IMR-90 (cell line): ENCODE measurements around the gene CHPT1. TPM values are rescaled to one million over a fixed set of nuclear protein-coding genes. Genes with fewer than 3 reads are reported as not detected.
"Not testable (repeated sequence)": the region's sequence is repeated elsewhere in the genome, so short reads cannot be mapped to it uniquely, and the experiment has no call there.

Experiments used
- ATAC-seq: fragments of 200-7000 bp; cut with Tn5 transposase; 2 replicates; pipeline ENCODE4 v1.9.1; 2020; ENCODE audit warnings: low read depth, mild to moderate bottlenecking, moderate library complexity
- BruUV-seq: library from RNA; stranded (reverse); fragments of 400-500 nt; replicated peaks from 2 replicates; lab custom pipeline; 2021; lab: Mats Ljungman, UMichigan
- CTCF ChIA-PET: fragments of 300-600 bp; formaldehyde crosslinking; extraction: SDS; loops from one replicate; lab custom pipeline; 2021; ENCODE audit warnings: antibody characterized with exemption; lab: Yijun Ruan, JAX
- POLR2A ChIA-PET: fragments of 300-600 bp; sonication (Branson Sonifier 250); formaldehyde crosslinking; loops from one replicate; lab custom pipeline; 2022; ENCODE audit warnings: antibody characterized with exemption; ENCODE audit not compliant: unreplicated experiment; lab: Charles Lee
- DNase-seq: peaks from one replicate; pipeline ENCODE4 v3.0.0; 2013
- H2AFZ ChIP-seq: replicated peaks from 2 replicates; pipeline ENCODE3; 2013; ENCODE audit warnings: low read length, mild to moderate bottlenecking; ENCODE audit not compliant: poor library complexity
- H2AK5ac ChIP-seq: 2 replicates; pipeline ENCODE4 v1.6.1; 2013; ENCODE audit warnings: low read depth, low read length, inconsistent platforms
- H2AK9ac ChIP-seq: replicated peaks from 2 replicates; pipeline ENCODE3; 2013; ENCODE audit warnings: mild to moderate bottlenecking, low read depth, low read length, moderate library complexity; ENCODE audit not compliant: poor library complexity
- H2BK120ac ChIP-seq: 2 replicates; pipeline ENCODE4 v1.6.1; 2013; ENCODE audit warnings: low read depth, low read length, inconsistent platforms
- H2BK15ac ChIP-seq: 3 replicates; pipeline ENCODE4 v1.6.1; 2013; ENCODE audit warnings: low read depth, low read length, inconsistent platforms
- H2BK20ac ChIP-seq: 2 replicates; pipeline ENCODE4 v1.6.1; 2013; ENCODE audit warnings: low read depth, mild to moderate bottlenecking, inconsistent platforms, low read length, moderate library complexity
- H2BK5ac ChIP-seq: 2 replicates; pipeline ENCODE4 v1.6.1; 2013; ENCODE audit warnings: mild to moderate bottlenecking, low read depth, low read length, inconsistent platforms; ENCODE audit not compliant: poor library complexity, severe bottlenecking
- H3K14ac ChIP-seq: replicated peaks from 2 replicates; pipeline ENCODE4 v1.6.1; 2013; ENCODE audit warnings: low read depth, low read length, inconsistent platforms
- H3K18ac ChIP-seq: 2 replicates; pipeline ENCODE4 v1.6.1; 2013; ENCODE audit warnings: low read depth, low read length, control low read depth
- H3K23ac ChIP-seq: 2 replicates; pipeline ENCODE4 v1.6.1; 2013; ENCODE audit warnings: low read depth, low read length, inconsistent platforms
- H3K27ac ChIP-seq: 2 replicates; pipeline ENCODE4 v1.5.1; 2013; ENCODE audit warnings: mild to moderate bottlenecking, control low read depth, low read length; ENCODE audit not compliant: insufficient read depth
- H3K27me3 ChIP-seq: 2 replicates; pipeline ENCODE4 v1.6.1; 2013; ENCODE audit warnings: low read length; ENCODE audit not compliant: control insufficient read depth, insufficient read depth
- H3K36me3 ChIP-seq: 2 replicates; pipeline ENCODE4 v1.6.1; 2013; ENCODE audit warnings: low read length, mixed read lengths; ENCODE audit not compliant: control insufficient read depth, insufficient read depth
- H3K4ac ChIP-seq: 2 replicates; pipeline ENCODE4 v1.6.1; 2013; ENCODE audit warnings: low read depth, low read length, inconsistent platforms
- H3K4me1 ChIP-seq: 2 replicates; pipeline ENCODE4 v1.6.1; 2013; ENCODE audit warnings: low read length, mixed read lengths; ENCODE audit not compliant: control insufficient read depth, insufficient read depth
- H3K4me2 ChIP-seq: 2 replicates; pipeline ENCODE4 v1.6.1; 2013; ENCODE audit warnings: low read depth, mild to moderate bottlenecking, control low read depth, low read length, moderate library complexity
- H3K4me3 ChIP-seq: 2 replicates; pipeline ENCODE4 v1.5.1; 2013; ENCODE audit warnings: low read depth, mild to moderate bottlenecking, control low read depth, low read length, moderate library complexity; ENCODE audit not compliant: insufficient read depth
- H3K56ac ChIP-seq: 2 replicates; pipeline ENCODE4 v1.6.1; 2013; ENCODE audit warnings: low read length, inconsistent platforms; ENCODE audit not compliant: insufficient read depth; ENCODE audit errors: extremely low read depth
- H3K79me1 ChIP-seq, 2 experiments: 2 replicates each; pipeline ENCODE4 v1.6.1; 2013; ENCODE audit warnings: low read length in 2 of 2, inconsistent platforms in 1 of 2, low read depth in 1 of 2
- H3K9ac ChIP-seq: 2 replicates; pipeline ENCODE4 v1.6.1; 2013; ENCODE audit warnings: low read depth, low read length, control low read depth
- H3K9me1 ChIP-seq: 2 replicates; pipeline ENCODE4 v1.6.1; 2013; ENCODE audit warnings: low read length, inconsistent platforms; ENCODE audit not compliant: insufficient read depth
- H3K9me3 ChIP-seq: 2 replicates; pipeline ENCODE4 v1.6.1; 2013; ENCODE audit warnings: low read length; ENCODE audit not compliant: control insufficient read depth, insufficient read depth
- H4K20me1 ChIP-seq: 2 replicates; pipeline ENCODE4 v1.6.1; 2013; ENCODE audit warnings: low read length, inconsistent platforms; ENCODE audit not compliant: insufficient read depth
- H4K5ac ChIP-seq: 2 replicates; pipeline ENCODE4 v1.6.1; 2013; ENCODE audit warnings: mild to moderate bottlenecking, low read depth, low read length, control low read depth
- H4K8ac ChIP-seq, 2 experiments: 2 replicates each; pipeline ENCODE4 v1.6.1; 2013; ENCODE audit warnings: low read depth in 2 of 2, low read length in 2 of 2, control low read depth in 1 of 2, inconsistent platforms in 1 of 2
- H4K91ac ChIP-seq: 2 replicates; pipeline ENCODE4 v1.6.1; 2013; ENCODE audit warnings: low read depth, low read length, inconsistent platforms; ENCODE audit not compliant: insufficient read depth
- NFE2L2 ChIP-seq: fragments of 150-350 bp; IDR thresholded peaks from 2 replicates; pipeline ENCODE4 v1.6.1; 2016; ENCODE audit warnings: low read depth, mild to moderate bottlenecking, low read length
- POLR2A ChIP-seq: IDR thresholded peaks from 2 replicates; pipeline ENCODE4 v1.6.1; 2012; ENCODE audit warnings: mild to moderate bottlenecking, low read depth, low read length
- RCOR1 ChIP-seq: IDR thresholded peaks from 2 replicates; pipeline ENCODE4 v1.6.1; 2012; ENCODE audit warnings: mild to moderate bottlenecking, low read length, improper control_type of control experiment; ENCODE audit not compliant: insufficient replicate concordance
- WGBS, 2 experiments: methylation state at CpG; one replicate each; pipeline versions ENCODE4 v1.1.5 to v1.1.7; 2013; ENCODE audit warnings: missing lambda C conversion rate in 2 of 2; ENCODE audit not compliant: insufficient read length in 1 of 2; ENCODE audit errors: extremely low coverage in 2 of 2; 5-methylcytosine and 5-hydroxymethylcytosine counted together
- dilution Hi-C: fragments of 300-500 bp; cut with HindIII; formaldehyde crosslinking; loops from one replicate; pipeline ENCODE4 v1.14.3; 2018; ENCODE audit warnings: low sequenced_read_pairs; ENCODE audit not compliant: unreplicated experiment
- in situ Hi-C: fragments of 300-500 bp; cut with MboI; formaldehyde crosslinking; loops from 3 replicates; pipeline ENCODE4 v1.14.3; 2019; ENCODE audit warnings: low sequenced_read_pairs, inconsistent platforms, mixed read lengths
- intact Hi-C: fragments of 100-400 bp; cut with micrococcal nuclease; formaldehyde crosslinking; loops from 2 replicates; pipeline ENCODE4 v1.10.0; 2022
- polyA plus RNA-seq, 3 experiments: library from polyadenylated mRNA; depleted of rRNA; stranded (reverse); fragments of >200 nt; gene quantifications; 2 replicates each; pipeline ENCODE4 v1.2.3, GENCODE V29; 2012; ENCODE audit warnings: low replicate concordance in 1 of 3
- total RNA-seq: library from RNA; depleted of rRNA; stranded (reverse); fragments of >200 nt; gene quantifications from 2 replicates; pipeline ENCODE4 v1.2.3, GENCODE V29; 2012

The CHPT1 gene
- total and polyA plus RNA-seq, 2 of the 4 experiments (the other 2 are of a cell fraction): 8.1 to 11.7 TPM

- H2AFZ ChIP-seq: no peak overlapping the region
- H3K4me1 ChIP-seq: no peaks in the 10 kb centered on the region
- no peak overlapping the region for H4K5ac ChIP-seq
- no peak overlapping the region for H3K14ac ChIP-seq
- H3K9me1 ChIP-seq: no peaks in the 10 kb centered on the region
- dilution Hi-C loops: no loop called here
- no peak overlapping the region for H3K9ac ChIP-seq
- no peak overlapping the region for H2AK9ac ChIP-seq
- no peak overlapping the region for H3K4me3 ChIP-seq
- ChIA-PET CTCF (no interaction called here), POLR2A (no interaction called here)
- H3K27me3 ChIP-seq: no peaks in the 10 kb centered on the region
- WGBS, 2 experiments: no CpG with 5 or more reads among the region's 2 CpGs
- no peak for ATAC-seq
- no peaks in the 10 kb centered on the region for H3K9me3 ChIP-seq
- no peak overlapping the region for H3K4ac ChIP-seq
- H2BK15ac ChIP-seq: no peak overlapping the region
- H2BK20ac ChIP-seq: no peak overlapping the region
- H3K4me2 ChIP-seq: no peak overlapping the region
- no peak overlapping the region for H4K91ac ChIP-seq
- BruUV-seq: no TSS peak
- in situ Hi-C loops: no loop called here
- H3K36me3 ChIP-seq: peaks cover 3% of the 10 kb centered on the region; the same call in 1 of the 2 replicates
- no peak overlapping the region for H3K18ac ChIP-seq
- no peak overlapping the region for H3K27ac ChIP-seq
- H2BK5ac ChIP-seq: no peak overlapping the region
- no peak for TF ChIP-seq POLR2A
- TF ChIP-seq RCOR1: no peak
- no peak for TF ChIP-seq NFE2L2
- no peak overlapping the region for H3K56ac ChIP-seq
- DNase-seq: no peak
- no peak overlapping the region for H2AK5ac ChIP-seq
- no peaks in the 10 kb centered on the region for H3K79me1 ChIP-seq
- no peak overlapping the region for H2BK120ac ChIP-seq
- H3K23ac ChIP-seq: no peak overlapping the region
- intact Hi-C loops: no loop called here
- no peak overlapping the region for H4K8ac ChIP-seq
- H4K20me1 ChIP-seq: no peaks in the 10 kb centered on the region
Measured at GRCh38 chr12:101733166-101733565, 35.7 kb downstream of the CHPT1 start.

- H2AFZ ChIP-seq, H3K14ac ChIP-seq, in situ Hi-C loops, H4K91ac ChIP-seq, H3K27me3 ChIP-seq, H3K9ac ChIP-seq, CTCF ChIA-PET, H4K5ac ChIP-seq, H2AK5ac ChIP-seq, dilution Hi-C loops, H4K20me1 ChIP-seq, POLR2A ChIA-PET, H2BK15ac ChIP-seq, H3K9me3 ChIP-seq, H3K9me1 ChIP-seq, H3K4me3 ChIP-seq, H4K8ac ChIP-seq, H3K27ac ChIP-seq, H3K4me2 ChIP-seq, ATAC-seq, H2BK5ac ChIP-seq, H2BK120ac ChIP-seq, H3K18ac ChIP-seq, H2BK20ac ChIP-seq, H3K56ac ChIP-seq, H3K4me1 ChIP-seq, H3K23ac ChIP-seq, H3K4ac ChIP-seq, H3K36me3 ChIP-seq, H2AK9ac ChIP-seq, BruUV-seq, DNase-seq, H3K79me1 ChIP-seq, intact Hi-C loops: not testable (repeated sequence)
- WGBS, 2 experiments: no CpG with 5 or more reads among the region's 5 CpGs
Measured at GRCh38 chr12:101734482-101734881, 37.0 kb downstream of the CHPT1 start.
